Mucosa of stomach (tissue), 1 donor: ENCODE measurements around the gene TGM2.

Experiments
- H3K27me3 ChIP-seq: one replicate; pipeline ENCODE4 v1.7.0; 2013; ENCODE audit warnings: mild to moderate bottlenecking, low read length; ENCODE audit not compliant: control insufficient read depth, insufficient read depth
- H3K36me3 ChIP-seq: one replicate; pipeline ENCODE4 v1.7.0; 2013; ENCODE audit warnings: low read length; ENCODE audit not compliant: control insufficient read depth, insufficient read depth
- H3K4me1 ChIP-seq: one replicate; pipeline ENCODE4 v1.7.0; 2013; ENCODE audit warnings: mild to moderate bottlenecking, low read length; ENCODE audit not compliant: control insufficient read depth, insufficient read depth
- H3K4me3 ChIP-seq: one replicate; pipeline ENCODE4 v1.7.0; 2013; ENCODE audit warnings: low read length
- H3K9ac ChIP-seq: one replicate; pipeline ENCODE4 v1.7.0; 2013; ENCODE audit warnings: mild to moderate bottlenecking, low read length, moderate library complexity
- H3K9me3 ChIP-seq: one replicate; pipeline ENCODE4 v1.7.0; 2013; ENCODE audit warnings: mild to moderate bottlenecking, low read length, moderate library complexity; ENCODE audit not compliant: control insufficient read depth
- donor health status: Pancreatic carcinoma.

Gene TGM2

GRCh38 chr20:38128691-38129090 is 36.4 kb downstream of the TGM2 start:
- H3K36me3 ChIP-seq: no peaks in the 10 kb centered on the region

GRCh38 chr20:38127920-38128528 is 37.0 kb downstream of the TGM2 start:
- Histone ChIP-seq H3K9me3 (no peaks in the 10 kb centered on the region), H3K4me3 (no peak overlapping the region), H3K9ac (no peak overlapping the region), H3K36me3 (no peaks in the 10 kb centered on the region), H3K27me3 (no peaks in the 10 kb centered on the region), H3K4me1 (peaks cover 30% of the 10 kb centered on the region)

More at GRCh38 chr20:38128691-38129090, 36.4 kb downstream of the TGM2 start:
- Histone ChIP-seq H3K4me1 (peaks cover 27% of the 10 kb centered on the region), H3K4me3 (no peak overlapping the region), H3K27me3 (no peaks in the 10 kb centered on the region), H3K9ac (no peak overlapping the region), H3K9me3 (no peaks in the 10 kb centered on the region)

- Histone ChIP-seq H3K9ac (peak overlapping the region; percentile 7), H3K4me1 (peaks cover 32% of the 10 kb centered on the region), H3K4me3 (no peak overlapping the region), H3K9me3 (no peaks in the 10 kb centered on the region), H3K36me3 (no peaks in the 10 kb centered on the region), H3K27me3 (no peaks in the 10 kb centered on the region)
Observed at GRCh38 chr20:38126932-38127621, 38.0 kb downstream of the TGM2 start.

- Histone ChIP-seq H3K4me1 (peaks cover 32% of the 10 kb centered on the region), H3K4me3 (no peak overlapping the region)
Observed at GRCh38 chr20:38126146-38126921, 38.7 kb downstream of the TGM2 start.

GRCh38 chr20:38125157-38126056 is 39.7 kb downstream of the TGM2 start:
- H3K27me3 ChIP-seq: no peaks in the 10 kb centered on the region
- no peaks in the 10 kb centered on the region for H3K36me3 ChIP-seq
- H3K4me1 ChIP-seq: peaks cover 32% of the 10 kb centered on the region
- H3K9ac ChIP-seq: no peak overlapping the region
- no peaks in the 10 kb centered on the region for H3K9me3 ChIP-seq
- H3K4me3 ChIP-seq: no peak overlapping the region

More at GRCh38 chr20:38126146-38126921, 38.7 kb downstream of the TGM2 start:
- Histone ChIP-seq H3K27me3 (no peaks in the 10 kb centered on the region), H3K36me3 (no peaks in the 10 kb centered on the region), H3K9me3 (no peaks in the 10 kb centered on the region), H3K9ac (peak overlapping the region; percentile 7)

GRCh38 chr20:38123021-38123587 is 42.0 kb downstream of the TGM2 start:
- Histone ChIP-seq H3K4me1 (peaks cover 32% of the 10 kb centered on the region), H3K4me3 (no peak overlapping the region), H3K27me3 (no peaks in the 10 kb centered on the region), H3K9me3 (no peaks in the 10 kb centered on the region), H3K9ac (peak overlapping the region; percentile 58), H3K36me3 (no peaks in the 10 kb centered on the region)

- Histone ChIP-seq H3K4me3 (no peak overlapping the region), H3K27me3 (no peaks in the 10 kb centered on the region), H3K9me3 (no peaks in the 10 kb centered on the region), H3K36me3 (no peaks in the 10 kb centered on the region), H3K4me1 (peaks cover 25% of the 10 kb centered on the region), H3K9ac (no peak overlapping the region)
Observed at GRCh38 chr20:38121741-38122140, 43.3 kb downstream of the TGM2 start.

- Histone ChIP-seq H3K9ac (no peak overlapping the region), H3K9me3 (no peaks in the 10 kb centered on the region), H3K36me3 (no peaks in the 10 kb centered on the region), H3K27me3 (no peaks in the 10 kb centered on the region), H3K4me3 (no peak overlapping the region), H3K4me1 (peaks cover 14% of the 10 kb centered on the region)
Observed at GRCh38 chr20:38120625-38120988, 44.5 kb downstream of the TGM2 start.

GRCh38 chr20:38119446-38119845 is 45.6 kb downstream of the TGM2 start:
- Histone ChIP-seq H3K9me3 (no peaks in the 10 kb centered on the region), H3K27me3 (no peaks in the 10 kb centered on the region), H3K4me3 (no peak overlapping the region), H3K4me1 (peaks cover 5% of the 10 kb centered on the region), H3K9ac (no peak overlapping the region), H3K36me3 (no peaks in the 10 kb centered on the region)

GRCh38 chr20:38117635-38118034 is 47.4 kb downstream of the TGM2 start:
- peaks cover 3% of the 10 kb centered on the region for H3K4me1 ChIP-seq
- H3K9ac ChIP-seq: no peak overlapping the region
- no peaks in the 10 kb centered on the region for H3K36me3 ChIP-seq
- H3K4me3 ChIP-seq: no peak overlapping the region
- H3K9me3 ChIP-seq: no peaks in the 10 kb centered on the region
- H3K27me3 ChIP-seq: no peaks in the 10 kb centered on the region

GRCh38 chr20:38117205-38117604 is 47.9 kb downstream of the TGM2 start:
- no peak overlapping the region for H3K4me3 ChIP-seq
- no peaks in the 10 kb centered on the region for H3K9me3 ChIP-seq
- no peaks in the 10 kb centered on the region for H3K36me3 ChIP-seq
- H3K9ac ChIP-seq: no peak overlapping the region
- H3K4me1 ChIP-seq: peaks cover 3% of the 10 kb centered on the region
- no peaks in the 10 kb centered on the region for H3K27me3 ChIP-seq
